Retinal pigment epithelial cell (primary cell): ENCODE results near the gene C1orf94.
A peak's percentile ranks its signal among the peaks of the same experiment; 100 is the strongest.

Source experiments
- DNase-seq: peaks from one replicate; pipeline ENCODE4 v3.0.0-alpha.2; 2010; ENCODE audit warnings: low read depth
- H3K4me3 ChIP-seq: 2 replicates; pipeline ENCODE4 v1.5.1; 2011; ENCODE audit warnings: mild to moderate bottlenecking, low read length, control low read depth, moderate library complexity
- TF ChIP-seq, protein P1 (sequence below): conservative IDR thresholded peaks from 2 replicates; pipeline ENCODE4 v1.5.1; 2011; ENCODE audit warnings: low read depth, low read length, control low read depth, inconsistent platforms

The C1orf94 gene

DNA sequence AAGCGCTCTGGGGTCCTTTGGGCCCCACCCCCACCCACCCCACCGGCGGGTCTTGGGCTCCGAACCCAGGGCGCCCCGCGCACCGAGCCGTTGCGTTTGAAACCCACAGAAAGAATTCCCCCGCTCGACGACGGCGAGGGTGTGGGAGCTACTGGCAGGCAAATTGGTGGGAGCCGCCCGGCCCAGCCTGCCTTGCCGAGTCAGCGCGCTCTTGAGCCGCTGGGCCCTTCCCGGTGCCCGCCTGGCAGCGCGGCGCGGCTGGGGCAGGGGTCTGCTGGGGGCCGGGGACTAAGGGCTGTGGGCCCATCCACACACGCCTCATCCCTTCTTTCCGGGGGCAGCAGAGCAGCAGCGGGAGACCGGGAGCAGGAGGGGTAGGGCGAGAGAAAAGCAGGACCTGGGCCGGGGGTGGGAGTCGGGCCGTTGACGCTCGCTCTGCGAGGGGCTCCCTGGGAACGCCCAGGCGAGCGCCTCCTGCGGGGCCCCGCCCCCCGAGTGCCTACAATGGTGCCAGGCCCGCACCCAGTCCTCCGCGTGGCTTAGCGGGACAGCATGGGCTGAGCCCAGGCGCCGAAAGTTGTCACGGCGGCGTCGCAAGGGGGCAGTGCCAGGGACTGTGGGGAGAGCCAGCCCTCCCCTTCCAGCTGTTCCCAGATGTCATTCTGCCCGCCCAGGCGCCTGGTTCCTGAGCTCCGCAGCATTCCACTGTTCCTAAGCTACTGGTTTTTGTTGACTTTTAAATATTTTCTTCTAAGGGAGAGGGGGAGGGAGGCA is at the start of gene C1orf94:
Gene C1orf94, plus strand, starts transcription at position 78 of the 774 bp plus-strand sequence. CDS start 883 bp downstream, outside the sequence.
- TF ChIP-seq, protein P1, sequence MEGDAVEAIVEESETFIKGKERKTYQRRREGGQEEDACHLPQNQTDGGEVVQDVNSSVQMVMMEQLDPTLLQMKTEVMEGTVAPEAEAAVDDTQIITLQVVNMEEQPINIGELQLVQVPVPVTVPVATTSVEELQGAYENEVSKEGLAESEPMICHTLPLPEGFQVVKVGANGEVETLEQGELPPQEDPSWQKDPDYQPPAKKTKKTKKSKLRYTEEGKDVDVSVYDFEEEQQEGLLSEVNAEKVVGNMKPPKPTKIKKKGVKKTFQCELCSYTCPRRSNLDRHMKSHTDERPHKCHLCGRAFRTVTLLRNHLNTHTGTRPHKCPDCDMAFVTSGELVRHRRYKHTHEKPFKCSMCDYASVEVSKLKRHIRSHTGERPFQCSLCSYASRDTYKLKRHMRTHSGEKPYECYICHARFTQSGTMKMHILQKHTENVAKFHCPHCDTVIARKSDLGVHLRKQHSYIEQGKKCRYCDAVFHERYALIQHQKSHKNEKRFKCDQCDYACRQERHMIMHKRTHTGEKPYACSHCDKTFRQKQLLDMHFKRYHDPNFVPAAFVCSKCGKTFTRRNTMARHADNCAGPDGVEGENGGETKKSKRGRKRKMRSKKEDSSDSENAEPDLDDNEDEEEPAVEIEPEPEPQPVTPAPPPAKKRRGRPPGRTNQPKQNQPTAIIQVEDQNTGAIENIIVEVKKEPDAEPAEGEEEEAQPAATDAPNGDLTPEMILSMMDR, result no peak
- DNase-seq, result no peak
- H3K4me3 ChIP-seq, result no peak within 1 kb of the TSS

DNA sequence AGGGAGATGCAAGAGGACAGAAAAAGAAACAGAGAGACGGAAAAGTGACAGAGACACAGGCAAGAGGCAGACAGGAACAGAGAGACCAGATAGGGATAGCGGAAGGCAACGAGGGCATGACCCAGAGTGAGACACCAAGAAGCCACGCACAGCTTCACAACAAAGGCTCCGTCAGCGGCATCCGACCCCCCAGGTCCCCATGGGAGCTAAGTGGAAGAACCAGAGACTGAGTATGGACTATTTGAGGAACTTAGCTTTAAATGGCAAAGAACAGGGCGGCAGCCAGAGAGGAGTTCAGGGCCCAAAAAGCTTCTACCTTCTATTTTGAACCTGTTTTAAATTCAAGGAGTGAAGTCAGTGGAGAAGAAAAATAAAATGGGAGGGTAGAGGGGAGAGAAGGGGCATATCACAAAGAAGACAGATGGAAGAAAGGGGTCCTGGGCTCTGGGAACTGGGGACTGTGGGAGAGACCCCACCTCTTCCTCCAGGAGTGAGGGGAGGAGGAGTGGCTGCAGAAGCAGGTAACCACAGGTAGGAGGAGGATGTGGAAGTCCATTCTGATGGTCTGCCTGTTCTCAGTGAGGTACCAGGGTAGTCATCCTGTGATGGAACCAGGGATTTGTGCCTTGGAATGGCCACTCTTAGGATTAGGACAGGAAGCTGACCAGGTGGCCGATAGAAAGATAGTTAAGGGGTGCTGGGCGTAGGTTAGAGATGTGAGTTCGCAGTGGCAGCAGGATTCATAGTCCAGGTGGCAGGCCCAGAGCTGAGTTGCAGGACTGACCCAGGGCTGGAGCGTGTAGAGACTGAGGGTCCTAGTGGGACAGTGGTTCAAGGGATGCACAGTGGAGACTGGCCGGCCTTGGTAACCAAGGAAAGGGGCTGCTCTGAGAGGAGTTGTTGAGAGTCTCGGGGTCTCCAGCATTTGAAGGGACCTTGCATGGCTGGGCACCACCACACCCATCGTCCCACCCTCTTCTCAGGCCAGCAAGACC is 49.4 kb upstream of the C1orf94 start:
- DNase-seq, result no peak
- TF ChIP-seq, protein P1, result no peak
- H3K4me3 ChIP-seq, result no peak overlapping the region

DNA sequence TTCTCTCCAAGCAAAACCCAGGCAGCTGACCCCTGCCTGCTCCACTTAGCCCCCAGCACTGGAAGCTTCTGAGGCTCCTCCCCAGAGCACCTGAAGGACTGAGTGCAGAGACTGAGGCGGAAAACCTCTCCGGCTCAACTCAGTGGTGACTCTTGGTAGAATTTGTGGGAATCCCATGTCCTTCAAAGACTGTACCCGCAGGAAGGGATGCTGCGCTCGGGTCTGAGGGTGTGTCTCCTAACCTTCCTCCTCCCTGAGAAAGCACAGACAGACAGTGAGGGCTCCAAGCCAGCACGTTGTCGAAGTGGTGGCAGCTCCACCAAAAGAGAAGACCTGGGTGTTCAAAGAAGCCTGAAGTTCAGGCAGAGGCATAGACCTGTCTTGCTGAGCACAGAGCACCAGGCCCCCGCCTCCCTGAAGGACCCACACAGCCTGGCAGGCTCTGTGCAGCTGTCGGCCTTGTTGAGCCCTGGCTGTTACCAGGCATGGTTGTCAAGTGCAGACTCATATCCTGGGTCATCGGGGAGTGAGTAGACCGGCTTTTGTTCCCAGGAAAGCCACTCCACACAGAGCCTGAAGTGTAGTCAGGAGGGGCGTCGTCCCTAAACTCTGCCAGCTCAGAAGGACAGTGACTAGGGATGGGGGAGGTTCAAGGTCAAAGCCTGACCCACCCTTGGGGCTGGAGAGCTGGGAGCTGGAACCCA is 48.4 kb upstream of the C1orf94 start:
- TF ChIP-seq, protein P1, result no peak
- DNase-seq, result no peak
- H3K4me3 ChIP-seq, result no peak overlapping the region

DNA sequence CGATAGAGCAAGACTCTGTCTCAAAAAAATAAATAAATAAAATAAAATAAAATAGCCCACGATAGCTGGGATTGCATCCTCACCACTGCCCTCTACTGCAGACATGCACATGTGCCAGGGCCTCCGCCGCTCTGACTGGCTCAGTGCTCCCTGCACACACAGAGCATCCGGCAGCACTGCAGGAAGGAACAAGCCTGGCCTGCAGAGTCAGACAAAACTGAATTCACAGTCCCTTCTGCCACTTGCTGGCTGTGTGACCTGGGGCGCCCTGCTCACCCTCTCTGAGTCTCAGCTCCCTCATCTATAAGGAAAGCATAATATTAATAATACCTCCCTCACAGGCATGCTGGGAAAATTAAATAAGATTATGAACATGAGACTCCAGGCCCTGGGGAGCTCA is 47.1 kb upstream of the C1orf94 start:
- no peak for DNase-seq
- TF ChIP-seq, protein P1, result peak; percentile 3
- H3K4me3 ChIP-seq, result no peak overlapping the region

DNA sequence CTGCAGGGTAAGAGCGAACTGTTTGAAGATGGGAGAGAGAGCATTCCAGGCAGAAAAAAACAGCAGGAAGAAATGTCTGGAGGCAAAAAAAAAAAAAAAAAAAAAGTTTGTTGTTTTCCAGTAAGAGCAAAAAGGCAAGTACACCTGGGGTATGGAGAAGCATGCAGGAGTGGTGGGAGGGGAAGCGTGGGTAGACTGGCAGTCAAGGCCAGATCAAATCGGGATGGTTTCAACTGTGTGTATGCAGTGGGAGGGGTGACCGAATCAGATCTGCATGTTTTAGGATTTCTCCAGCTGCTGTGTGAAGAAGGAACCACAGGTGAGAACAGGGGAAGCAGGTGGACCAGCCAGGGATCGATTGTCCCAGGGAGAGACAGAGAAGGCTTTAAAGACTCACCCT is 46.4 kb upstream of the C1orf94 start:
- no peak overlapping the region for H3K4me3 ChIP-seq
- DNase-seq, result no peak
- TF ChIP-seq, protein P1, result no peak

DNA sequence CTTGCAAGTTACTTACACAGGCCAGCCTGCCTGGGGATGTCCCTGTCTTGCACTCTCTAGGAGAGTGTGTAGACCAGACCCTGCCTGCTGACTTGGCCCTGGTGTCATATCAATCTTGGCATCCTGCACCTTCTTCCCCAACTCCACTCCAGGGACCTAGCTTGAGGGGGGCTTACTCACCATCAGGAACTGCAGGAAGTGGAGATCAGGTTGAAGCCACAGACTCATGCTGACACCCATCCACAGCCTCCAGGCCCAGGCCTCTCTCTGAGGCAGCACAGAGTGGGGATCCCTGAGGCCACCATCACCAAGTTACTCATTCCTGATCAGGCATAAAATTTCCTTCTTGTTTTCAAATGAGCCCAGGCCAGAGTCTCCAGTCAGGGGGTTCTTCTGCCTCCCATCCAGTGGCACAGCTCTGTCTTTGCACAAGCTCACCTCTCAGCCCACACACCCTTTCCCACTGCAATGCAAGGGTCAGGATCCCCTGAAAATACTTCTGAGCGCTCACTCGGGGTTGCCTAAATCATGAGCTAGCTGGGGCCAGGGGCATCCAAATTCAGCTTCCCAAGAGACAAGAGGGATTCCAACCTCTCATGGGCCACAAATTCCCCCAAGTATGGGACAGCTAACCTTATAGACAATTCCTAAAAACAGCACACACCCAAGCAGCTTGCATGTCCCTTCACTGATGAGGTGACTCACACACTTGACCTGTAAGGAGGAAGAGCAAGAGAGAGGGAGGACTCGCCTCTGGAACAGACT is 45.1 kb upstream of the C1orf94 start:
- no peak for DNase-seq

More for the DNA sequence above, 45.1 kb upstream of the C1orf94 start:
- no peak overlapping the region for H3K4me3 ChIP-seq
- TF ChIP-seq, protein P1, result no peak
